Epithelial cell of proximal tubule (primary cell): Measurements from ENCODE around the gene MICU2. TPM values are rescaled to one million over a fixed set of nuclear protein-coding genes. Genes with fewer than 3 reads are reported as not detected.

Experiments
- DNase-seq: peaks from one replicate; pipeline ENCODE4 v3.0.0-alpha.2; 2011; ENCODE audit warnings: low read depth
- H3K4me3 ChIP-seq: 2 replicates; pipeline ENCODE4 v1.5.1; 2011; ENCODE audit warnings: low read depth, mild to moderate bottlenecking, low read length
- total RNA-seq: library from RNA; depleted of rRNA; stranded (reverse); fragments of >200 nt; gene quantifications from 2 replicates; pipeline ENCODE4 v1.2.3, GENCODE V29; 2015
- TF ChIP-seq, protein P1 (sequence below): conservative IDR thresholded peaks from 2 replicates; pipeline ENCODE4 v1.5.1; 2012; ENCODE audit warnings: low read depth, mild to moderate bottlenecking, low read length

The MICU2 gene
- total RNA-seq, 1 donor from 2014 or later, result 141 TPM

DNA sequence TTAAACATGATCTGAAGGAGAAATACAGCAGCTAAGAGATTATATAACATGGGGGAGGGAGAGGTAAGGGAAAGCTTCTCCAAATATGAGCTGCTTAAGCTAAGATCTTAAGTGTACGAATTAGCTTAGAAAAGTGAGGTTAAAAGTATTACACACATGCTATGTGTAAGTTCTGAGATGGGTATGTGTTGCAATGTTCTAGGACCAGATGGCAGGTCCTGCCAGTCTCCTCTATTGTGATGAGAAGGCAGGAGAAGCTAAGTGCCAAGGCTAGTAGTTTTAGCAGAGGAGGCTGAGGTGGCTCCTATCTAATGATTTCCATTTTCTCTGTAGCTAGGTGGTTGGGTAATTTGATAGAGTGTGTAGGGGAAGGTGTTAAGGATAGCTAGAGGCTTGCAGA lies 57.6 kb downstream of the MICU2 start:
- no peak overlapping the region for H3K4me3 ChIP-seq
- no peak for DNase-seq
- TF ChIP-seq, protein P1, sequence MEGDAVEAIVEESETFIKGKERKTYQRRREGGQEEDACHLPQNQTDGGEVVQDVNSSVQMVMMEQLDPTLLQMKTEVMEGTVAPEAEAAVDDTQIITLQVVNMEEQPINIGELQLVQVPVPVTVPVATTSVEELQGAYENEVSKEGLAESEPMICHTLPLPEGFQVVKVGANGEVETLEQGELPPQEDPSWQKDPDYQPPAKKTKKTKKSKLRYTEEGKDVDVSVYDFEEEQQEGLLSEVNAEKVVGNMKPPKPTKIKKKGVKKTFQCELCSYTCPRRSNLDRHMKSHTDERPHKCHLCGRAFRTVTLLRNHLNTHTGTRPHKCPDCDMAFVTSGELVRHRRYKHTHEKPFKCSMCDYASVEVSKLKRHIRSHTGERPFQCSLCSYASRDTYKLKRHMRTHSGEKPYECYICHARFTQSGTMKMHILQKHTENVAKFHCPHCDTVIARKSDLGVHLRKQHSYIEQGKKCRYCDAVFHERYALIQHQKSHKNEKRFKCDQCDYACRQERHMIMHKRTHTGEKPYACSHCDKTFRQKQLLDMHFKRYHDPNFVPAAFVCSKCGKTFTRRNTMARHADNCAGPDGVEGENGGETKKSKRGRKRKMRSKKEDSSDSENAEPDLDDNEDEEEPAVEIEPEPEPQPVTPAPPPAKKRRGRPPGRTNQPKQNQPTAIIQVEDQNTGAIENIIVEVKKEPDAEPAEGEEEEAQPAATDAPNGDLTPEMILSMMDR, result no peak

GRCh38 chr13:21544515-21544914 lies 59.5 kb downstream of the MICU2 start:
- no peak overlapping the region for H3K4me3 ChIP-seq
- TF ChIP-seq, protein P1, result no peak
- no peak for DNase-seq

DNA sequence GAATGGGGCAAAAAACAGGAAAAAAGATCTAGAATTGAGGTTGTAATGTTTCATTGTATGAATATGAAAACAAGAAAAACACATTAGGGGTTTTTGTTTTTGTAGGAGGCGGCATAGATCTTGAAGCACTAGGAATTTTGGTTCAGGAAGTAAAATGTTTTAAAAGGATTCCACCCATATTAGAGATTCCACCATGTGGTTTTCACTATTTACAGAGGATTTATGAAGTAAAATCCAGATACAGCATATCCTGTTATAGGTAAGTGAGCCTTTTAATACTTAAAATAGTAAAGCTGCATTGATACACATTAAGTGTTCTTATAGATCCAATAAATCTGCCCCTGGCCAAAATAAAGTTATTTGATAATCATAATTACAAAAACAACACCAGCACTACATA lies 61.4 kb downstream of the MICU2 start:
- no peak overlapping the region for H3K4me3 ChIP-seq
- TF ChIP-seq, protein P1, result no peak
- no peak for DNase-seq

- TF ChIP-seq, protein P1, result no peak
- no peak for DNase-seq
- no peak overlapping the region for H3K4me3 ChIP-seq
Observed at GRCh38 chr13:21541980-21542379, 62.0 kb downstream of the MICU2 start.

DNA sequence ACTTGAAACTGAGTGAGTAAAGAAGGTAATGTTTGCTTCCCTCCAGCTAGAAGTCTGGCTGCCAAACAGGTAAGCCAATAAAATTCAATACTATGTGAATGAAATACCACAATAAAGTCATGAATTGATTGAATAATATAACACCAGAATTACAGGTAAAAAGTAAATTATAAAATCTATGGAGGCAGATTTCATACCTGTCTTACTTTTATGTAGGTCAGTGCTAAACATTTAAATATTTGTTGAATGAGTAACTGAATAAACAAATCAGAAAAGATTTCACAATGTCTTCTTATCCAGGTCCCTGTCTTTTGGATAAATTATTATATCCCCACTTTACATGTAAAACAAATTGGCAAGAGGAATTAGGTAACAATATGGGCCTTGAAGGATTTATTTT lies 62.7 kb downstream of the MICU2 start:
- TF ChIP-seq, protein P1, result no peak
- no peak overlapping the region for H3K4me3 ChIP-seq
- no peak for DNase-seq

DNA sequence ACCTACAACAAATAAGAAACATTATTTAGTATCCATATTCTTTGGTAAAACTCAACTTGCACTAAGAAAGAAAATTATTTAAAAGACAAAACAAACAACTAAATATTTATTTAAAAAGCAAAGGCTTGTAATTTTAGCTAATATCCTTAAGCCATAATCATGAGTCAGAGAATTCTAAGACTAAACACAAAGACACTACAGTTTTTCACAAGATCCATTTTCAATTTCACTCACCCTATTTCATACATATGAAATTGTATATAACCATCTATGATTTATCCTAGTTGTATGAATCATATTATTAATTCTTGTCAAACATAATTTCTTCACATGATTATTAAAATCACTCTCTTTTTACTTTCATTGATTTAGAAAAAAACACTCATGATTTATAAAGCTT lies 64.3 kb downstream of the MICU2 start:
- TF ChIP-seq, protein P1, result no peak
- DNase-seq, result no peak
- no peak overlapping the region for H3K4me3 ChIP-seq

- no peak for DNase-seq
- H3K4me3 ChIP-seq, result no peak overlapping the region
- TF ChIP-seq, protein P1, result no peak
Observed at GRCh38 chr13:21538753-21539152, 65.2 kb downstream of the MICU2 start.
